ENCODE results near the gene AHNAK. TPM values are rescaled to one million over a fixed set of nuclear protein-coding genes. Genes with fewer than 3 reads are reported as not detected.

The AHNAK gene
- total RNA-seq, 1 donor = 474 TPM

DNA sequence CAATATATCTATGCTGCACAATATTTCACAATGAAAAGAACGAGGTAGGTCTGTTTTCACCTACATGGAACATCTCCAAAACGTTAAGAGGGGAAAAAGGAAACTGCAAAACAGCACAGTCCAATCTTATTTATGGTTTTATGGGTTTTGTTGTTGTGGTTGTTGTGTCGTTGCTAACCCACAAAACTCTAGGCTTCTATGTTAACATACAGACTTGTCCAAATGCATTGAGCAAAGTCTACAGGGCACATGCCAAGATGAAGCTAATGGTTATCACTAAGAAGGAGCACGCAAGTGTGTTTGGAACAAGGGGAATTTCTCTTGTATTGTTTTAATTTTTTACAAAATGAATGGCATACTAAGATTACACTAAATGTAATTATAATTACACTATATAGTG is 48.6 kb downstream of the AHNAK start:
- no peak overlapping the region for H3K4me3 ChIP-seq (ENCODE audit: low read depth, low read length)
- DNase-seq (ENCODE audit: low read depth) = no peak
- TF ChIP-seq, protein P1, sequence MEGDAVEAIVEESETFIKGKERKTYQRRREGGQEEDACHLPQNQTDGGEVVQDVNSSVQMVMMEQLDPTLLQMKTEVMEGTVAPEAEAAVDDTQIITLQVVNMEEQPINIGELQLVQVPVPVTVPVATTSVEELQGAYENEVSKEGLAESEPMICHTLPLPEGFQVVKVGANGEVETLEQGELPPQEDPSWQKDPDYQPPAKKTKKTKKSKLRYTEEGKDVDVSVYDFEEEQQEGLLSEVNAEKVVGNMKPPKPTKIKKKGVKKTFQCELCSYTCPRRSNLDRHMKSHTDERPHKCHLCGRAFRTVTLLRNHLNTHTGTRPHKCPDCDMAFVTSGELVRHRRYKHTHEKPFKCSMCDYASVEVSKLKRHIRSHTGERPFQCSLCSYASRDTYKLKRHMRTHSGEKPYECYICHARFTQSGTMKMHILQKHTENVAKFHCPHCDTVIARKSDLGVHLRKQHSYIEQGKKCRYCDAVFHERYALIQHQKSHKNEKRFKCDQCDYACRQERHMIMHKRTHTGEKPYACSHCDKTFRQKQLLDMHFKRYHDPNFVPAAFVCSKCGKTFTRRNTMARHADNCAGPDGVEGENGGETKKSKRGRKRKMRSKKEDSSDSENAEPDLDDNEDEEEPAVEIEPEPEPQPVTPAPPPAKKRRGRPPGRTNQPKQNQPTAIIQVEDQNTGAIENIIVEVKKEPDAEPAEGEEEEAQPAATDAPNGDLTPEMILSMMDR (IDR thresholded peaks at IDR 0.05; ENCODE audit: insufficient read depth, low read depth, low read length) = no peak

DNA sequence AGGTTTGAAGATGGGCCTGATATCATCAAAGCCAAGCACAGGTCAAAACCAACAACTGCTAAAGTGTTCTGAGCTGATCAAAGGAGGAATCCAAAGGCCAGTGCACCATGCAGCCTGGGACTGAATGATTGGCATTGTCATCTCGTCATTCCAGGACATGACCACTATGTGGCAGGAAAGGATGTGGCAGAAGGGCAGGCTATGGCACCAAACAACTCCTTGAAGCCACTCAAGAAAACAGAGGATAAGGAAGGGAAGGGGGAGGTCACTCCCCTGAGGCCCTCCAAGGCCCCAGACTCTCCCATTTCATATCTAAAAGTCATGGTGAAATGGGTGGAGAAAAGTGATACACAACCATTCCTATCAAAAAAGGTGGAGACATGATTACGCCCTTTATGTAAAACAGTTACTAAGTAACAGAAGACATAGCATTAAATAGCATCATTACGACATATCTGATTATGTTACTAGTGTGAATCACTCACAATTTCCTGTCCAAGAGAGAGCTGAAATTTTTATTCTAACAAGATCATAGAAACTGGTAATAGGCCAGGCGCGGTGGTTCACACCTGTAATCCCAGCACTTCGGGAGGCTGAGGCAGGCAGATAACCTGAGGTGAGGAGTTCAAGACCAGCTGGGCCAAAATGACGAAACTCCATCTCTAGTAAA is 49.3 kb downstream of the AHNAK start:
- TF ChIP-seq, protein P1 (IDR thresholded peaks at IDR 0.05; ENCODE audit: insufficient read depth, low read depth, low read length) = peak; percentile 19
- DNase-seq (ENCODE audit: low read depth) = peak; percentile 72

DNA sequence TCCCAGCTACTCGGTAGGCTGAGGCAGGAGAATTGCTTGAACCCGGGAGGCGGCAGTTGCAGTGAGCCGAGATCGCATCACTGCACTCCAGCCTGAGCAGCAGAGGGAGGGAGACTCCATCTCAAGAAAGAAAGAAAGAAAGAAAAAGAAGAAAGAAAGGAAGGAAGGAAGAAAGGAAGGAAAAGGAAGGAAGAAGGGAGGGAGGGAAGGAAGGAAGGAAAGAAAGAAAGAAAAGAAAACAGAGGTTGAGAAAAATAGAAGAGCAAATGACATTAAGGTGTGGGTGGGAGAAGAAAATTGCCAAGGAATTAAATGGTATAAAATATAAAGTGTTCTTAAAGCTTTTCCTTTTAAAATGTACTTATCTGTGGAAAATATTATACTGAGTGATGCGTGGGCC is 49.9 kb downstream of the AHNAK start:
- DNase-seq (ENCODE audit: low read depth) = no peak
- TF ChIP-seq, protein P1 (IDR thresholded peaks at IDR 0.05; ENCODE audit: insufficient read depth, low read depth, low read length) = no peak
- no peak overlapping the region for H3K4me3 ChIP-seq (ENCODE audit: low read depth, low read length)

More for the DNA sequence above, 49.3 kb downstream of the AHNAK start:
- no peak overlapping the region for H3K4me3 ChIP-seq (ENCODE audit: low read depth, low read length)

DNA sequence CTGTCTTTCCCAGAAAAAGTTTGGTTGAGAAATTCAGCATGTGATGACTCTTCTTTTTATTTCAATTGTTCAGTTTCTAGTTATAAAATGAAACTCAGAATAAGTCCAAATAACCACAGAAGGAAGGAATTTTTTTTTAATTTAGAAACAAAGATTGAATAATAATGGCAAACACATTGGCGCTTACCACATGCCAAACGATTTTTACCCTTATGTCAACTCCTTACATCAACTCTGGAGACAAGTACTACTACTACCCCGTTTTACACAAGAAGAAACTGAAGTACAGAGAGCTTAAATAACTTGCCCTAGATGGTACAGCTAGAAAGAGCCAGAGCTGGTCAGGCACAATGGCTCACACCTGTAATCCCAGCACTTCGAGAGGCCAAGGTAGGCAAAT is 52.4 kb downstream of the AHNAK start:
- TF ChIP-seq, protein P1 (IDR thresholded peaks at IDR 0.05; ENCODE audit: insufficient read depth, low read depth, low read length) = no peak
- no peak for DNase-seq (ENCODE audit: low read depth)
- no peak overlapping the region for H3K4me3 ChIP-seq (ENCODE audit: low read depth, low read length)

DNA sequence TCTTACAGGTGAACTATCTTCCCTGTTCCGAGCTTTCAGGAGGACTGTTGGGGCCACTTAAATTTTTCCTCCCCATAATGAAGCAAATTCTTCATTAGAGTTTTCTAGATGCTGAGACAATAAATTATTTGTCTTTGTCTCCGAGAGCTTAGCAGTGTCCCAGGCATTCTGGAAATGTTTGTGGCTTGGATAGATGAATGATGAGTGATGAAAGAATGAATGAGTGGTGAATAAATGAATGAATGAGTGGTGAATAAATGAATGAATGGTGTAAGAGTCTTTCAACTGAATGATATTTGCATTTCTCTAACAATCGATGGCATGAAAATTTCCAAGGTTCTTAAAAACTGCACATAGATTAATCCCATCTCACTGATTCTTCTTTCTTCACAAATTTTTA is 52.8 kb downstream of the AHNAK start:
- TF ChIP-seq, protein P1 (IDR thresholded peaks at IDR 0.05; ENCODE audit: insufficient read depth, low read depth, low read length) = no peak
- DNase-seq (ENCODE audit: low read depth) = no peak
- H3K4me3 ChIP-seq (ENCODE audit: low read depth, low read length) = no peak overlapping the region

DNA sequence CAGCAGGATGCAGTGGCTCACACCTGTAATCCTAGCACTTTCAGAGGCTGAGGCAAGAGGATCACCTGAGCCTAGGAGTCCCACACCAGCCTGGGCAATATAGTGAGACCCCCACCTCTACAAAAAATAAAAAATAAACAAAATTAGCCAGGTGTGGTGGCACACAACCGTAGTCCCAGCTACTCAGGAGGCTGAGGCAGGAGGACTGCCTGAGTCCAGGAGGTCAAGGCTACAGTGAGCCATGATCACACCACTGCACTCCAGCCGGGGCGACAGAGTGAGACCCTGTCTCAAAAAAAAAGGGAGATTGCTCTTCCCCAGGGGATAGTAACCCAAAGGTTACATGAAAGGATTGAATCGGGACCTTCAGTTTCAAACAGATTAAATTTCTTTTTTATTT is 54.0 kb downstream of the AHNAK start:
- TF ChIP-seq, protein P1 (IDR thresholded peaks at IDR 0.05; ENCODE audit: insufficient read depth, low read depth, low read length) = no peak
- no peak overlapping the region for H3K4me3 ChIP-seq (ENCODE audit: low read depth, low read length)
- no peak for DNase-seq (ENCODE audit: low read depth)
